OCI-LY1 (cell line): ENCODE data around the gene PTPN6.

Experiments
- H2AFZ ChIP-seq: fragments of 200-600 bp; sonication (generic), shearing (Covaris generic); 2 replicates; pipeline ENCODE4 v1.6.0; 2014; ENCODE audit warnings: antibody characterized with exemption, mild to moderate bottlenecking, low read length
- H3F3A ChIP-seq: fragments of 200-600 bp; sonication (generic), shearing (Covaris generic); 2 replicates; pipeline ENCODE4 v1.6.0; 2014; ENCODE audit warnings: mild to moderate bottlenecking, antibody characterized with exemption, low read length, moderate library complexity; ENCODE audit not compliant: insufficient read depth
- H3K27ac ChIP-seq: fragments of 200-600 bp; sonication (generic); 2 replicates; pipeline ENCODE4 v1.5.1; 2014; ENCODE audit warnings: low read length, mixed run types, mild to moderate bottlenecking, low read depth; ENCODE audit not compliant: poor library complexity, severe bottlenecking
- H3K27me3 ChIP-seq: fragments of 200-600 bp; sonication (generic); 2 replicates; pipeline ENCODE4 v1.6.0; 2014; ENCODE audit warnings: antibody characterized with exemption, mild to moderate bottlenecking, low read length, moderate library complexity; ENCODE audit not compliant: insufficient read depth
- H3K36me3 ChIP-seq: fragments of 200-600 bp; sonication (generic); 2 replicates; pipeline ENCODE4 v1.6.1; 2014; ENCODE audit warnings: mild to moderate bottlenecking, antibody characterized with exemption, low read length, moderate library complexity, mixed read lengths; ENCODE audit not compliant: insufficient read depth
- H3K4me1 ChIP-seq: fragments of 200-600 bp; sonication (generic); 2 replicates; pipeline ENCODE4 v1.5.1; 2014; ENCODE audit warnings: mild to moderate bottlenecking, low read length, moderate library complexity; ENCODE audit not compliant: insufficient read depth, severe bottlenecking
- H3K4me2 ChIP-seq: fragments of 200-600 bp; sonication (generic), shearing (Covaris generic); 2 replicates; pipeline ENCODE4 v1.6.1; 2014; ENCODE audit warnings: low read length
- H3K4me3 ChIP-seq: fragments of 200-600 bp; sonication (generic); 2 replicates; pipeline ENCODE4 v1.5.1; 2014; ENCODE audit warnings: low read length, low read depth, mild to moderate bottlenecking, mixed read lengths; ENCODE audit not compliant: poor library complexity, severe bottlenecking
- H3K79me2 ChIP-seq: fragments of 200-600 bp; shearing (Covaris generic); 2 replicates; pipeline ENCODE4 v1.6.1; 2016; ENCODE audit warnings: mixed run types, low read length, mixed read lengths; ENCODE audit not compliant: insufficient read depth
- H3K9ac ChIP-seq: fragments of 200-600 bp; sonication (generic), shearing (Covaris generic); 2 replicates; pipeline ENCODE4 v1.6.1; 2014; ENCODE audit warnings: mild to moderate bottlenecking, low read length, mixed read lengths
- H3K9me2 ChIP-seq: fragments of 200-600 bp; sonication (generic), shearing (Covaris generic); 2 replicates; pipeline ENCODE4 v1.6.1; 2014; ENCODE audit warnings: low read depth, mild to moderate bottlenecking, low read length, mixed read lengths
- H3K9me3 ChIP-seq: fragments of 200-600 bp; shearing (Covaris generic); 2 replicates; pipeline ENCODE4 v1.6.1; 2014; ENCODE audit warnings: low read length, mixed read lengths
- H4K20me1 ChIP-seq: fragments of 200-600 bp; sonication (generic), shearing (Covaris generic); 2 replicates; pipeline ENCODE4 v1.6.0; 2016; ENCODE audit warnings: mild to moderate bottlenecking, low read length; ENCODE audit not compliant: insufficient read depth
- CTCF ChIP-seq: fragments of 200-600 bp; sonication (generic), shearing (Covaris generic); IDR thresholded peaks from 2 replicates; pipeline ENCODE4 v1.5.1; 2017; ENCODE audit warnings: mild to moderate bottlenecking, antibody characterized with exemption, low read length, moderate library complexity, mixed read lengths
- EZH2 ChIP-seq: fragments of 200-600 bp; sonication (generic), shearing (Covaris generic); IDR thresholded peaks from 2 replicates; pipeline ENCODE4 v1.8.0; 2017; ENCODE audit warnings: borderline replicate concordance, mixed run types, mild to moderate bottlenecking, antibody characterized with exemption, low read length, moderate library complexity, mixed read lengths

Gene PTPN6

GRCh38 chr12:6998715-6999451, 47.7 kb downstream of the PTPN6 start:
- H3K36me3 ChIP-seq, result peaks cover 40% of the 10 kb centered on the region
- TF ChIP-seq CTCF, result no peak
- no peak for TF ChIP-seq EZH2

GRCh38 chr12:7001921-7002591, 50.9 kb downstream of the PTPN6 start:
- Histone ChIP-seq H3F3A (no peaks in the 10 kb centered on the region), H3K79me2 (no peaks in the 10 kb centered on the region), H3K4me2 (no peak overlapping the region), H3K36me3 (peaks cover 37% of the 10 kb centered on the region), H3K9me2 (no peaks in the 10 kb centered on the region), H4K20me1 (no peaks in the 10 kb centered on the region), H3K9ac (no peak overlapping the region), H3K4me3 (no peak overlapping the region), H3K27ac (no peak overlapping the region), H3K27me3 (no peaks in the 10 kb centered on the region), H2AFZ (no peak overlapping the region), H3K9me3 (no peaks in the 10 kb centered on the region), H3K4me1 (no peaks in the 10 kb centered on the region)
- TF ChIP-seq EZH2 (no peak), CTCF (no peak)

More at GRCh38 chr12:6998715-6999451, 47.7 kb downstream of the PTPN6 start:
- no peaks in the 10 kb centered on the region for H3K9me3 ChIP-seq
- no peak overlapping the region for H3K9ac ChIP-seq
- no peaks in the 10 kb centered on the region for H3K27me3 ChIP-seq
- H3K4me3 ChIP-seq, result no peak overlapping the region
- no peak overlapping the region for H3K27ac ChIP-seq
- H2AFZ ChIP-seq, result no peak overlapping the region
- H3K9me2 ChIP-seq, result no peaks in the 10 kb centered on the region
- no peaks in the 10 kb centered on the region for H3K79me2 ChIP-seq
- no peaks in the 10 kb centered on the region for H4K20me1 ChIP-seq
- no peak overlapping the region for H3K4me2 ChIP-seq
- H3K4me1 ChIP-seq, result no peaks in the 10 kb centered on the region
- no peaks in the 10 kb centered on the region for H3F3A ChIP-seq

- Histone ChIP-seq H3K4me3 (no peak overlapping the region), H4K20me1 (no peaks in the 10 kb centered on the region), H2AFZ (no peak overlapping the region), H3K9me3 (no peaks in the 10 kb centered on the region), H3K27ac (no peak overlapping the region), H3F3A (no peaks in the 10 kb centered on the region), H3K27me3 (no peaks in the 10 kb centered on the region), H3K9me2 (no peaks in the 10 kb centered on the region), H3K4me1 (no peaks in the 10 kb centered on the region), H3K9ac (no peak overlapping the region), H3K36me3 (peaks cover 28% of the 10 kb centered on the region), H3K4me2 (no peak overlapping the region), H3K79me2 (no peaks in the 10 kb centered on the region)
- TF ChIP-seq CTCF, result no peak
- no peak for TF ChIP-seq EZH2
These were observed 53.2 kb downstream of the PTPN6 start for GRCh38 chr12:7004287-7004803.
